GM18526 (cell line): ENCODE data around the gene CDIP1.

Experiments
- POLR2A ChIP-seq: IDR thresholded peaks from 3 replicates; pipeline ENCODE4 v1.6.1; 2011; ENCODE audit not compliant: insufficient read length; ENCODE audit errors: extremely low read depth

The CDIP1 gene

GRCh38 chr16:4463522-4464163 lies 74.9 kb downstream of the CDIP1 start:
- TF ChIP-seq POLR2A, result no peak

- TF ChIP-seq POLR2A, result no peak
Observed at GRCh38 chr16:4461250-4462085, 77.1 kb downstream of the CDIP1 start.

GRCh38 chr16:4460936-4461249 lies 77.7 kb downstream of the CDIP1 start:
- TF ChIP-seq POLR2A, result no peak
